Peyer's patch (tissue), 4 donors: ENCODE data around the gene XIRP2. TPM values are rescaled to one million over a fixed set of nuclear protein-coding genes. Genes with fewer than 3 reads are reported as not detected.

Source experiments
- DNase-seq, 3 donors: peaks; one replicate each; pipeline ENCODE4 v3.0.0-alpha.2; 2017 to 2019
- H3K27ac ChIP-seq, 4 donors: fragments of 200-600 bp; sonication (generic); one replicate each; pipeline ENCODE4 v1.5.1; 2016 to 2019
- H3K27me3 ChIP-seq, 2 donors: fragments of 200-600 bp; sonication (generic); one replicate each; pipeline ENCODE4 v1.5.1; 2019
- H3K36me3 ChIP-seq, 3 donors: fragments of 200-600 bp; sonication (generic); one replicate each; pipeline ENCODE4 v1.5.1; 2016 to 2019
- H3K4me1 ChIP-seq, 4 donors: fragments of 200-600 bp; sonication (generic); one replicate each; pipeline ENCODE4 v1.5.1; 2016 to 2019
- H3K4me3 ChIP-seq, 4 donors: fragments of 200-600 bp; sonication (generic); 1 replicate in 3 of 4; 2 replicates in 1 of 4; pipeline ENCODE4 v1.5.1; 2016 to 2019; ENCODE audit warnings: mild to moderate bottlenecking in 1 of 4
- H3K9me3 ChIP-seq, 4 donors: fragments of 200-600 bp; sonication (generic); one replicate each; pipeline ENCODE4 v1.5.1; 2016 to 2019; ENCODE audit warnings: mild to moderate bottlenecking in 1 of 4
- POLR2A ChIP-seq, 2 donors: fragments of 450-650 bp; IDR thresholded peaks; one replicate each; pipeline ENCODE4 v1.5.1; 2017; ENCODE audit warnings: antibody characterized with exemption in 2 of 2, mild to moderate bottlenecking in 2 of 2, moderate library complexity in 2 of 2
- total RNA-seq, 4 donors: library from RNA; depleted of rRNA; stranded (reverse); fragments of >200 nt; gene quantifications; one replicate each; pipeline ENCODE4 v1.1.0, GENCODE V29; 2016
- TF ChIP-seq, protein P1 (sequence below), 6 experiments: fragments of 450-650 bp in 4 of 6; fragments of 200-600 bp in 2 of 6; sonication (generic) in 1 of 6; IDR thresholded peaks; one replicate each; pipeline ENCODE4 v1.5.1; 2017 to 2019; ENCODE audit warnings: antibody characterized with exemption in 6 of 6, mild to moderate bottlenecking in 3 of 6, moderate library complexity in 1 of 6

XIRP2 gene
- total RNA-seq, 4 donors from 2014 or later = not detected

DNA sequence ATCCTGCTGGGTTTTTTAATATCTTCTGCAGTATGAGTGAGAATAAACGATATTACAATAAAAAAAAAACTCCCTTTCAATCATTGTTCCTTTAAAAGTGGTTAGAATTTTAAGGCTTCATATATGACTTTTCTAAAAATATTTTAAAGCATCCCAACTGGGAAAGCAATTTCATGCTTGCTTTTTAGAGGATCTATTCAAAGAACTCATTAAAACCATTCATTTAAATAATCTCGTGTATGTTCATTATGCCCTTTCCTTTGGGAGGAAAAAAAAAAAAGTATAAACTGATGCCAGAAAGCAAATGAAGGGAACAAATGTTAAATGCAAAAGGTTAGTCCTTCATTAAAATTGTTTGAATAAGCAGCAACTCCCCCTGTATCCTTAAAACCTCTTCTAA, 81.2 kb downstream of the XIRP2 start:
- no peaks in the 10 kb centered on the region for H3K36me3 ChIP-seq
- H3K27ac ChIP-seq = no peak overlapping the region
- no peaks in the 10 kb centered on the region for H3K4me1 ChIP-seq
- no peak overlapping the region for H3K4me3 ChIP-seq
- DNase-seq = no peak
- no peak for TF ChIP-seq POLR2A (IDR thresholded peaks at IDR 0.05)
- TF ChIP-seq, protein P1, sequence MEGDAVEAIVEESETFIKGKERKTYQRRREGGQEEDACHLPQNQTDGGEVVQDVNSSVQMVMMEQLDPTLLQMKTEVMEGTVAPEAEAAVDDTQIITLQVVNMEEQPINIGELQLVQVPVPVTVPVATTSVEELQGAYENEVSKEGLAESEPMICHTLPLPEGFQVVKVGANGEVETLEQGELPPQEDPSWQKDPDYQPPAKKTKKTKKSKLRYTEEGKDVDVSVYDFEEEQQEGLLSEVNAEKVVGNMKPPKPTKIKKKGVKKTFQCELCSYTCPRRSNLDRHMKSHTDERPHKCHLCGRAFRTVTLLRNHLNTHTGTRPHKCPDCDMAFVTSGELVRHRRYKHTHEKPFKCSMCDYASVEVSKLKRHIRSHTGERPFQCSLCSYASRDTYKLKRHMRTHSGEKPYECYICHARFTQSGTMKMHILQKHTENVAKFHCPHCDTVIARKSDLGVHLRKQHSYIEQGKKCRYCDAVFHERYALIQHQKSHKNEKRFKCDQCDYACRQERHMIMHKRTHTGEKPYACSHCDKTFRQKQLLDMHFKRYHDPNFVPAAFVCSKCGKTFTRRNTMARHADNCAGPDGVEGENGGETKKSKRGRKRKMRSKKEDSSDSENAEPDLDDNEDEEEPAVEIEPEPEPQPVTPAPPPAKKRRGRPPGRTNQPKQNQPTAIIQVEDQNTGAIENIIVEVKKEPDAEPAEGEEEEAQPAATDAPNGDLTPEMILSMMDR (IDR thresholded peaks at IDR 0.05) = no peak
- no peaks in the 10 kb centered on the region for H3K9me3 ChIP-seq
- no peaks in the 10 kb centered on the region for H3K27me3 ChIP-seq

DNA sequence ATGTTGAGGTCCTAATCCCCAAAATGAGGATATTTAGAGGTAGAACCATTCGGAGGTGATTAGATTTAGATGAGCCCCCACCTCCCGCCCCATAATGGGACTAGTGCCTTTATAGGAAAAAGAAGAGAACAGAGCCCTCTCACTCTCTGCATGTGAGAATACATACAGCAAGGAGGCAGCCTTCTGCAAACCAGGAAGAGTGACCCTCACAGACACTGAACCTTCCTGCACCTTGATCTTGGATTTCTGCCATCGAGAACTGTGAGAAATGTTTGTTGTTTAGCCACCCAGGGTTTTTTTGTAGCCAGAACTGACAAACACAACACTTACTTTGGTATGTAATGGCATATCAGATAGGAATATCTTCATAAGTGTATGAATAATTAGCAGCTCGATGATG, 83.7 kb downstream of the XIRP2 start:
- Histone ChIP-seq H3K27me3 (no peaks in the 10 kb centered on the region), H3K4me3 (no peak overlapping the region), H3K36me3 (no peaks in the 10 kb centered on the region), H3K27ac (no peak overlapping the region), H3K9me3 (no peaks in the 10 kb centered on the region), H3K4me1 (no peaks in the 10 kb centered on the region)
- no peak for TF ChIP-seq POLR2A (IDR thresholded peaks at IDR 0.05)
- TF ChIP-seq, protein P1 (IDR thresholded peaks at IDR 0.05) = no peak
- DNase-seq = no peak

DNA sequence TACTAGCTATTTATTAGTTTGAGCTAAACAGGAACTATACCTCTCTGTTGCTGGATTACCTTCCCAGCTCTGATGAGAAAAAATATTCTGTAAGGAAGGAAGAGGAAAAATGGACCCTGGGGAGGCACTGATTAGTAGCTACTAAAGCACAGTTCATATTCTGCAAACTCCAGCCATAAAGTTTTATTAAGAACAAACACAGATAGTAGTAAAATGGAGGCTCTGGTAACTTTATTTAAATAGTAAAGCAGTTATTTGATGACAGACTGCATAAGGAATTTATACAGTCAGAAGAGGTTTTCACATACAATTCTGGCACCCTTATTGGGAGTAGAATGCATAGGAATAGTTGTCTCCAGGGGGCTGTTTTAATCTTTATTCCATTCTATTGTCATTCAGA, 84.1 kb downstream of the XIRP2 start:
- no peak overlapping the region for H3K4me3 ChIP-seq
- H3K27me3 ChIP-seq = no peaks in the 10 kb centered on the region
- H3K36me3 ChIP-seq = no peaks in the 10 kb centered on the region
- H3K9me3 ChIP-seq = no peaks in the 10 kb centered on the region
- H3K4me1 ChIP-seq = no peaks in the 10 kb centered on the region
- TF ChIP-seq, protein P1 (IDR thresholded peaks at IDR 0.05) = no peak
- no peak for TF ChIP-seq POLR2A (IDR thresholded peaks at IDR 0.05)
- no peak overlapping the region for H3K27ac ChIP-seq
- no peak for DNase-seq

DNA sequence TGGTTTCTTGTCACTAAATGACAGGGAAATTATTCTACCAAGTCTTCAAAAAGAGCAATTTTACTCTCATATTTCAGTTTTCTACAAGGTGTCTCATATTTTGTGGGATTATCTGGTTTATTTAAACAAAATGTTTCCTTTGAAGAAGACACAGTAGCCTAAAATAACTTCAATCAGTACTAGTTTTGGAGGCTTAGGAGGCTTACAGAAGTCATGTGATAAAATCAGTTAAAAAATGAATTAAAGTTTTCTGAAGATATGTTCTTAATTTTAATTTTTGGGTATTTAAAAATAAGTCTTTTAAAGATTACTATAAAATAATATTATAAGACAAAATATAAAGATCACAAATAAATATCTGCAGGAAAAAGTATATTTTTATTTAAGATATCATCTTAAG, 95.9 kb downstream of the XIRP2 start:
- H3K27me3 ChIP-seq = no peaks in the 10 kb centered on the region

DNA sequence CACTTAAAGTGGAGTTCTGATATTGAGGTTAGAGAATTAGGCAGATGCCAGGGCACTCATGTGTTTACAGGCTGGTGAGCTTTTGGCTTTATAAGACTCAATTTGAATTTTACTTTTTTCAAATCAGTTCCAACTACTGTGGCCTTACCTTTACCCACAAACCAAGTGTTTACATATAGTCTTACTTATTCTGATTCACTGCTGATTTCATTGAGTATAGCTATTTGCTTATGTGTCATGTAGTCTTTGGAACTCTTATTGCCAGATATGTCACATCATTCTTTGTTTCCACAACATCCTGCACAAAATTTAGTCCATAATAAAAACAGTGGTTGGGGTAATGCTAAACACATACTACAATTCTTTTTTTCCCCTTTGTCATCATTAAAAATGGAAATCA, 96.5 kb downstream of the XIRP2 start:
- H3K9me3 ChIP-seq = peaks cover 0 to 7% (median 0%) of the 10 kb centered on the region in 4 donors
- no peak overlapping the region for H3K27ac ChIP-seq
- H3K4me3 ChIP-seq = no peak overlapping the region
- no peak for TF ChIP-seq POLR2A (IDR thresholded peaks at IDR 0.05)
- TF ChIP-seq, protein P1 (IDR thresholded peaks at IDR 0.05) = no peak
- no peak for DNase-seq
- H3K36me3 ChIP-seq = no peaks in the 10 kb centered on the region
- H3K4me1 ChIP-seq = no peaks in the 10 kb centered on the region
- no peaks in the 10 kb centered on the region for H3K27me3 ChIP-seq

More for the DNA sequence above, 95.9 kb downstream of the XIRP2 start:
- Histone ChIP-seq H3K4me3 (no peak overlapping the region), H3K36me3 (no peaks in the 10 kb centered on the region), H3K4me1 (no peaks in the 10 kb centered on the region), H3K9me3 (peaks cover 0 to 7% (median 0%) of the 10 kb centered on the region in 4 donors), H3K27ac (no peak overlapping the region)
- TF ChIP-seq POLR2A (IDR thresholded peaks at IDR 0.05) = no peak
- TF ChIP-seq, protein P1 (IDR thresholded peaks at IDR 0.05) = no peak
- DNase-seq = no peak
